Keratinocyte (primary cell): ENCODE results near the gene PANX2. TPM values are rescaled to one million over a fixed set of nuclear protein-coding genes. Genes with fewer than 3 reads are reported as not detected.

Experiments
- DNase-seq: peaks from one replicate; pipeline ENCODE4 v3.0.0-alpha.2; 2011; ENCODE audit warnings: low read depth, missing footprints, low spot score
- FAIRE-seq: peaks from 2 replicates; lab custom pipeline; 2011; peaks lifted over from hg19 to GRCh38; lab: Jason Lieb, UNC
- H2AFZ ChIP-seq: 2 replicates; pipeline ENCODE4 v1.6.0; 2012; ENCODE audit warnings: low read length, control low read depth, inconsistent platforms; ENCODE audit not compliant: control insufficient read depth
- H3K27ac ChIP-seq: 2 replicates; pipeline ENCODE4 v1.5.1; 2011; ENCODE audit warnings: low read length; ENCODE audit not compliant: control insufficient read depth, insufficient read depth
- H3K27me3 ChIP-seq: 3 replicates; pipeline ENCODE4 v1.6.0; 2011; ENCODE audit warnings: low read length; ENCODE audit not compliant: control insufficient read depth, insufficient read depth; ENCODE audit errors: extremely low read depth
- H3K36me3 ChIP-seq, 2 experiments: 2 replicates in 1 of 2; 3 replicates in 1 of 2; pipeline ENCODE4 v1.5.1; 2011; ENCODE audit warnings: low read length in 2 of 2, mild to moderate bottlenecking in 1 of 2; ENCODE audit not compliant: control insufficient read depth in 2 of 2, insufficient read depth in 2 of 2; ENCODE audit errors: extremely low read depth in 1 of 2
- H3K4me1 ChIP-seq: 3 replicates; pipeline ENCODE4 v1.5.1; 2011; ENCODE audit warnings: low read length; ENCODE audit not compliant: control insufficient read depth, insufficient read depth; ENCODE audit errors: extremely low read depth
- H3K4me2 ChIP-seq: 3 replicates; pipeline ENCODE4 v1.6.0; 2011; ENCODE audit warnings: low read depth, low read length; ENCODE audit not compliant: control insufficient read depth, insufficient read depth; ENCODE audit errors: extremely low read depth
- H3K4me3 ChIP-seq, 3 experiments: fragments of 200-600 bp in 1 of 3; sonication (generic) in 1 of 3; 2 replicates in 2 of 3; 3 replicates in 1 of 3; pipeline ENCODE4 v1.5.1; 2011 to 2016; ENCODE audit warnings: low read length in 3 of 3, mild to moderate bottlenecking in 3 of 3, control low read depth in 2 of 3, inconsistent platforms in 1 of 3, low read depth in 1 of 3, mixed read lengths in 1 of 3, mixed run types in 1 of 3, moderate library complexity in 1 of 3; ENCODE audit not compliant: control insufficient read depth in 2 of 3, insufficient read depth in 2 of 3; ENCODE audit errors: extremely low read depth in 1 of 3
- H3K79me2 ChIP-seq: 2 replicates; pipeline ENCODE4 v1.6.0; 2012; ENCODE audit warnings: low read length; ENCODE audit not compliant: control insufficient read depth, insufficient read depth
- H3K9ac ChIP-seq: 3 replicates; pipeline ENCODE4 v1.6.0; 2011; ENCODE audit warnings: low read length; ENCODE audit not compliant: control insufficient read depth, insufficient read depth; ENCODE audit errors: extremely low read depth
- H3K9me1 ChIP-seq: 3 replicates; pipeline ENCODE4 v1.6.0; 2011; ENCODE audit warnings: low read length; ENCODE audit not compliant: control insufficient read depth, insufficient read depth; ENCODE audit errors: extremely low read depth
- H3K9me3 ChIP-seq: 2 replicates; pipeline ENCODE4 v1.5.1; 2012; ENCODE audit warnings: low read depth, low read length; ENCODE audit not compliant: control insufficient read depth
- H4K20me1 ChIP-seq: 3 replicates; pipeline ENCODE4 v1.6.0; 2011; ENCODE audit warnings: low read length; ENCODE audit not compliant: control insufficient read depth, insufficient read depth; ENCODE audit errors: extremely low read depth
- CTCF ChIP-seq, 3 experiments: IDR thresholded peaks in 1 of 3; conservative IDR thresholded peaks in 1 of 3; optimal IDR thresholded peaks in 1 of 3; 2 replicates in 2 of 3; 3 replicates in 1 of 3; pipeline versions ENCODE3 to v1.5.1; 2011; ENCODE audit warnings: low read length in 3 of 3, mild to moderate bottlenecking in 3 of 3, moderate library complexity in 2 of 3, control low read depth in 1 of 3, inconsistent platforms in 1 of 3; ENCODE audit not compliant: insufficient read depth in 2 of 3; ENCODE audit errors: extremely low read depth in 1 of 3
- EZH2 ChIP-seq: IDR thresholded peaks from one replicate; pipeline ENCODE4 v1.6.1; 2012; ENCODE audit warnings: inconsistent platforms, mild to moderate bottlenecking, low read length, moderate library complexity
- dilution Hi-C: fragments of 300-500 bp; cut with MboI; formaldehyde crosslinking; loops from one replicate; pipeline ENCODE4 v1.7.0; 2020; ENCODE audit warnings: low sequenced_read_pairs; ENCODE audit not compliant: extremely low pct_ligation_motif_present
- polyA plus RNA-seq, 5 experiments: library from polyadenylated mRNA; depleted of rRNA in 3 of 5; stranded (reverse) in 3 of 5; stranded (forward) in 1 of 5; unstranded in 1 of 5; fragments of >200 nt; gene quantifications; 1 replicate in 1 of 5; 2 replicates in 3 of 5; 3 replicates in 1 of 5; pipeline versions ENCODE4 v1.2.1 to v1.2.3, GENCODE V29; 2011 to 2012; ENCODE audit warnings: missing spikeins in 2 of 5, low read depth in 1 of 5, low replicate concordance in 1 of 5

The PANX2 gene
- polyA plus RNA-seq, 1 donor (not counting 4 experiments of a cell fraction or from before 2014, with no cell fraction given) = 0.22 TPM

- Histone ChIP-seq H3K36me3 (no peaks in the 10 kb centered on the region), H3K27ac (no peak overlapping the region), H3K4me3 (no peak overlapping the region), H3K9me3 (no peaks in the 10 kb centered on the region), H3K9ac (no peak overlapping the region), H3K27me3 (peaks cover 4% of the 10 kb centered on the region), H2AFZ (no peak overlapping the region), H3K4me2 (no peak overlapping the region), H3K79me2 (no peaks in the 10 kb centered on the region), H4K20me1 (no peaks in the 10 kb centered on the region), H3K4me1 (peaks cover 13% of the 10 kb centered on the region), H3K9me1 (no peaks in the 10 kb centered on the region)
- no peak for TF ChIP-seq EZH2
- TF ChIP-seq CTCF (optimal IDR thresholded peaks at IDR 0.05 in 1 of 3, IDR thresholded peaks at IDR 0.05 in 1 of 3, conservative IDR thresholded peaks at IDR 0.05 in 1 of 3; ENCODE audit: extremely low read depth in 1 of 3, insufficient read depth in 2 of 3, low read length in 3 of 3) = no peak
- DNase-seq (no peak), FAIRE-seq (no peak)
- dilution Hi-C loops = no loop called here
Measured at GRCh38 chr22:50161508-50162390, 8.8 kb upstream of the PANX2 start.

- H3K79me2 ChIP-seq = no peaks in the 10 kb centered on the region
- H3K4me1 ChIP-seq = peaks cover 13% of the 10 kb centered on the region
- no peak overlapping the region for H3K9ac ChIP-seq
- no peak for DNase-seq
- peaks cover 4% of the 10 kb centered on the region for H3K27me3 ChIP-seq
- H3K9me1 ChIP-seq = no peaks in the 10 kb centered on the region
- H4K20me1 ChIP-seq = no peaks in the 10 kb centered on the region
- no peak overlapping the region for H3K4me2 ChIP-seq
- H3K4me3 ChIP-seq = no peak overlapping the region
- H3K27ac ChIP-seq = no peak overlapping the region
- no peaks in the 10 kb centered on the region for H3K36me3 ChIP-seq
- dilution Hi-C loops = no loop called here
- TF ChIP-seq CTCF (optimal IDR thresholded peaks at IDR 0.05 in 1 of 3, IDR thresholded peaks at IDR 0.05 in 1 of 3, conservative IDR thresholded peaks at IDR 0.05 in 1 of 3; ENCODE audit: extremely low read depth in 1 of 3, insufficient read depth in 2 of 3, low read length in 3 of 3) (no peak), EZH2 (no peak)
- no peak overlapping the region for H2AFZ ChIP-seq
- FAIRE-seq = no peak
- H3K9me3 ChIP-seq = no peaks in the 10 kb centered on the region
Measured at GRCh38 chr22:50162391-50162956, 8.1 kb upstream of the PANX2 start.
